NB4 (cell line): ENCODE data around the gene ZNF253.
"Not testable (repeated sequence)": the region's sequence is repeated elsewhere in the genome, so short reads cannot be mapped to it uniquely, and the experiment has no call there.

Experiments used
- DNase-seq: peaks from one replicate; pipeline ENCODE4 v3.0.0; 2010; ENCODE audit warnings: low read depth
- H3K4me3 ChIP-seq: one replicate; pipeline ENCODE4 v1.5.1; 2011; ENCODE audit warnings: mild to moderate bottlenecking, low read depth, low read length, moderate library complexity
- MYC ChIP-seq: IDR thresholded peaks from 2 replicates; pipeline ENCODE4 v1.6.1; 2011; ENCODE audit warnings: low read depth, low read length
- POLR2A ChIP-seq: IDR thresholded peaks from 2 replicates; pipeline ENCODE4 v1.6.1; 2011; ENCODE audit warnings: mild to moderate bottlenecking; ENCODE audit not compliant: insufficient read length; ENCODE audit errors: extremely low read depth
- TF ChIP-seq, protein P1 (sequence below): IDR thresholded peaks from 2 replicates; pipeline ENCODE4 v1.6.1; 2011; ENCODE audit warnings: low read depth, low read length
- TF ChIP-seq, protein P2 (sequence below): IDR thresholded peaks from one replicate; pipeline ENCODE4 v1.5.1; 2012; ENCODE audit warnings: low read depth, low read length

The ZNF253 gene

GRCh38 chr19:19877724-19878123 lies 12.0 kb downstream of the ZNF253 start:
- no peak for TF ChIP-seq POLR2A
- TF ChIP-seq MYC, result no peak
- TF ChIP-seq, protein P1, sequence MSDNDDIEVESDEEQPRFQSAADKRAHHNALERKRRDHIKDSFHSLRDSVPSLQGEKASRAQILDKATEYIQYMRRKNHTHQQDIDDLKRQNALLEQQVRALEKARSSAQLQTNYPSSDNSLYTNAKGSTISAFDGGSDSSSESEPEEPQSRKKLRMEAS, result no peak
- TF ChIP-seq, protein P2, sequence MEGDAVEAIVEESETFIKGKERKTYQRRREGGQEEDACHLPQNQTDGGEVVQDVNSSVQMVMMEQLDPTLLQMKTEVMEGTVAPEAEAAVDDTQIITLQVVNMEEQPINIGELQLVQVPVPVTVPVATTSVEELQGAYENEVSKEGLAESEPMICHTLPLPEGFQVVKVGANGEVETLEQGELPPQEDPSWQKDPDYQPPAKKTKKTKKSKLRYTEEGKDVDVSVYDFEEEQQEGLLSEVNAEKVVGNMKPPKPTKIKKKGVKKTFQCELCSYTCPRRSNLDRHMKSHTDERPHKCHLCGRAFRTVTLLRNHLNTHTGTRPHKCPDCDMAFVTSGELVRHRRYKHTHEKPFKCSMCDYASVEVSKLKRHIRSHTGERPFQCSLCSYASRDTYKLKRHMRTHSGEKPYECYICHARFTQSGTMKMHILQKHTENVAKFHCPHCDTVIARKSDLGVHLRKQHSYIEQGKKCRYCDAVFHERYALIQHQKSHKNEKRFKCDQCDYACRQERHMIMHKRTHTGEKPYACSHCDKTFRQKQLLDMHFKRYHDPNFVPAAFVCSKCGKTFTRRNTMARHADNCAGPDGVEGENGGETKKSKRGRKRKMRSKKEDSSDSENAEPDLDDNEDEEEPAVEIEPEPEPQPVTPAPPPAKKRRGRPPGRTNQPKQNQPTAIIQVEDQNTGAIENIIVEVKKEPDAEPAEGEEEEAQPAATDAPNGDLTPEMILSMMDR, result no peak
- H3K4me3 ChIP-seq, result no peak overlapping the region
- DNase-seq, result no peak

DNA sequence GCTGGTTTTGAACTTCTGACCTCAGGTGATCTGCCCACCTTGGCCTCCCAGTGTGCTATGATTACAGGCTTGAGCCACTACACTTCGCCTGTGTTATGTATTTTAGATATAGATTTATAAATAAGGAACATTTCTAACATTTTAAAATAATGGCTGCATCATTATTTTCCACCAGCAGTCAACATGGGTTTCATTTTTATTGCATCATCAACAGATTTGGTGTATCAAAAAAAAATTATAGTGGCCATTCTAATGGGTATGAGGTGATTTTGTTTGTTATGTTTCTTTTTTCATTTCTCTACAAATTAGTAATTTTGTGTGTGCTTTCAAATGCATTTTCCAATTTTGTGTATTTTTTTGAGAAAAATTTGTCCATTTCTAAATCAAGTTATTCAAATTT lies 18.9 kb downstream of the ZNF253 start:
- no peak overlapping the region for H3K4me3 ChIP-seq
- no peak for TF ChIP-seq POLR2A
- TF ChIP-seq, protein P1, result no peak
- TF ChIP-seq, protein P2, result no peak
- TF ChIP-seq MYC, result no peak
- DNase-seq, result no peak

DNA sequence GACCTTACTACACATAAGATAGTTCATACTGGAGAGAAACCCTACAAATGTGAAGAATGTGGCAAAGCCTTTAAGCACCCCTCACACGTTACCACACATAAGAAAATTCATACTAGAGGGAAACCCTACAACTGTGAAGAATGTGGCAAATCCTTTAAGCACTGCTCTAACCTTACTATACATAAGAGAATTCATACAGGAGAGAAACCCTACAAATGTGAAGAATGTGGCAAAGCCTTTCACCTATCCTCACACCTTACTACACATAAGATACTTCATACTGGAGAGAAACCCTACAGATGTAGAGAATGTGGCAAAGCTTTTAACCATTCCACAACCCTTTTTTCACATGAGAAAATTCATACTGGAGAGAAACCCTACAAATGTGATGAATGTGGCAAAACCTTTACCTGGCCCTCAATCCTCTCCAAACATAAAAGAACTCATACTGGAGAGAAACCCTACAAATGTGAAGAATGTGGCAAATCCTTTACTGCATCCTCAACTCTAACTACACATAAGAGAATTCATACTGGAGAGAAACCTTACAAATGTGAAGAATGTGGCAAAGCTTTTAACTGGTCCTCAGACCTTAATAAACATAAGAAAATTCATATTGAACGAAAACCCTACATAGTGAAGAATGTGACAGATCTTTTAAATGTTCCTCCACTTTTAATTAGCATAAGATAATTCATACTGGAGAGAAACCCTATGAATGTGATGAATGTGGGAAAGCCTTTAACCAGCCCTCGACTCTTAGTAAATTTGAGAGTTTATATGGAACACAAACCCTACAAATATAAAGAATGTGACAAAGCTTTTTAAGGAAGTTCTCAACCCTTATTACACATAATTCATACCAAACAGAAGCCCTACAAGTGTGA lies 26.6 kb downstream of the ZNF253 start:
- not testable (repeated sequence) for H3K4me3 ChIP-seq, DNase-seq

GRCh38 chr19:19900139-19900728 lies 34.6 kb downstream of the ZNF253 start:
- peak; percentile 87 for DNase-seq
- TF ChIP-seq, protein P1, result peak; percentile 36
- TF ChIP-seq POLR2A (no peak), MYC (0 out of 2 replicates have a peak, but pooled peaks have one; percentile 20)
- TF ChIP-seq, protein P2, result no peak
- H3K4me3 ChIP-seq, result peak overlapping the region; percentile 91

DNA sequence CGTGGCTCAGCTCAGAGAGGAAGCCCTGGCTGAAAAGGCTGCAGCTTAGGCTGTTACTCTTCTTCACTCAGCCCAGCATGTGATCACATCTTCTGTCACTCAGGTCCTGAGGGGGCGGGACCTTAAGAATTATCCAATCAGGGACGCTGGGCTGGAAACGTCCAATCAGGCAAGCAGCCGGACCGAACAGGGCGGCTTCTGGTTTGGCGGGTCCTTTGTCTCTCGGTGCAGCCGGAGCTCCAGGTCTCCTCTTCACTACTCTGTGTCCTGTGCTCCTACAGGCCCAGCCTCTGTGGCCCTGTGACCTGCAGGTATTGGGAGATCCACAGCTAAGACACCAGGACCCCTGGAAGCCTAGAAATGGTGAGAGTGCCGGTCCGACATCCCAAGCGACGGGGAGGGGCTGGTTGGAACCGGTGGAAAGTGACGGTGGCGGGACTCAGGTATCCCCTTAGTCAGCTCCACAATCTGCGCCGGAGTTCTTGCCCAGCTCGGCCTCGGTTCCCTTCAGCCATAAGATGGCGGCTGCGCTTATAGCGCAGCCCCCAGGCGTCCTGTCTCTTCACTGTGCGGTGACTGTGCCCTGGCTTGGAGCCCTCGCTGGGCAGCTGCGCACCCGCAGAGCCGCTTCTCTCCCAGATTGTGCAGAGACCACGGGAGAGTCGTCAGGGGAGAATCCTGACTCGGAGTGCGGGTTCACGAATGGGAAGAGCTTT lies 35.2 kb downstream of the ZNF253 start, which contains the start of gene ZNF93:
Gene ZNF93 (plus strand): TSS at position 218 of the 716 bp plus-strand sequence. CDS start 143 bp downstream, at position 361.
- DNase-seq, result peak; percentile 97
- TF ChIP-seq MYC (no peak), POLR2A (peak; percentile 73)
- TF ChIP-seq, protein P1, result peak; percentile 70
- TF ChIP-seq, protein P2, result no peak
- peak within 1 kb of the TSS; percentile 91 for H3K4me3 ChIP-seq

DNA sequence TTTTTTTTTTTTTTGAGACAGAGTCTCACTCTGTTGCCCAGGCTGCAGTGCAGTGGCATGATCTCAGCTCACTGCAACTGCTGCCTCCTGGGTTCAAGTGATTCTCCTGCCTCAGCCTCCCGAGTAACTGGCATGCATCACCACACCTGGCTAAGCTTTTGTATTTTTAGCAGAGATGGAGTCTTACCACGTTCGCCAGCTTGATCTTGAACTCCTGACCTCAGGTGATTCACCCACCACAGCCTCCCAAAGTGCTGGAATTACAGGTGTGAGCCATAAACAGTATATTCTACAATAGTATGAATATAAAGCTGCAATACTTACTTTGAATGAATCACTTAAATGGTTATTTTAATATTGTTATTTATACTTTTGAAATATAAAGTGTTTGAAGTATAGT lies 41.9 kb downstream of the ZNF253 start:
- DNase-seq, H3K4me3 ChIP-seq: not testable (repeated sequence)
